ENCODE data around the gene EID2. TPM values are rescaled to one million over a fixed set of nuclear protein-coding genes. Genes with fewer than 3 reads are reported as not detected.

EID2 gene
- total and polyA plus RNA-seq, 2 of the 13 experiments (the other 11 are each of a cell fraction or from before 2014, with no cell fraction given) = 3.7 to 14.1 TPM

- TF ChIP-seq, protein P1, sequence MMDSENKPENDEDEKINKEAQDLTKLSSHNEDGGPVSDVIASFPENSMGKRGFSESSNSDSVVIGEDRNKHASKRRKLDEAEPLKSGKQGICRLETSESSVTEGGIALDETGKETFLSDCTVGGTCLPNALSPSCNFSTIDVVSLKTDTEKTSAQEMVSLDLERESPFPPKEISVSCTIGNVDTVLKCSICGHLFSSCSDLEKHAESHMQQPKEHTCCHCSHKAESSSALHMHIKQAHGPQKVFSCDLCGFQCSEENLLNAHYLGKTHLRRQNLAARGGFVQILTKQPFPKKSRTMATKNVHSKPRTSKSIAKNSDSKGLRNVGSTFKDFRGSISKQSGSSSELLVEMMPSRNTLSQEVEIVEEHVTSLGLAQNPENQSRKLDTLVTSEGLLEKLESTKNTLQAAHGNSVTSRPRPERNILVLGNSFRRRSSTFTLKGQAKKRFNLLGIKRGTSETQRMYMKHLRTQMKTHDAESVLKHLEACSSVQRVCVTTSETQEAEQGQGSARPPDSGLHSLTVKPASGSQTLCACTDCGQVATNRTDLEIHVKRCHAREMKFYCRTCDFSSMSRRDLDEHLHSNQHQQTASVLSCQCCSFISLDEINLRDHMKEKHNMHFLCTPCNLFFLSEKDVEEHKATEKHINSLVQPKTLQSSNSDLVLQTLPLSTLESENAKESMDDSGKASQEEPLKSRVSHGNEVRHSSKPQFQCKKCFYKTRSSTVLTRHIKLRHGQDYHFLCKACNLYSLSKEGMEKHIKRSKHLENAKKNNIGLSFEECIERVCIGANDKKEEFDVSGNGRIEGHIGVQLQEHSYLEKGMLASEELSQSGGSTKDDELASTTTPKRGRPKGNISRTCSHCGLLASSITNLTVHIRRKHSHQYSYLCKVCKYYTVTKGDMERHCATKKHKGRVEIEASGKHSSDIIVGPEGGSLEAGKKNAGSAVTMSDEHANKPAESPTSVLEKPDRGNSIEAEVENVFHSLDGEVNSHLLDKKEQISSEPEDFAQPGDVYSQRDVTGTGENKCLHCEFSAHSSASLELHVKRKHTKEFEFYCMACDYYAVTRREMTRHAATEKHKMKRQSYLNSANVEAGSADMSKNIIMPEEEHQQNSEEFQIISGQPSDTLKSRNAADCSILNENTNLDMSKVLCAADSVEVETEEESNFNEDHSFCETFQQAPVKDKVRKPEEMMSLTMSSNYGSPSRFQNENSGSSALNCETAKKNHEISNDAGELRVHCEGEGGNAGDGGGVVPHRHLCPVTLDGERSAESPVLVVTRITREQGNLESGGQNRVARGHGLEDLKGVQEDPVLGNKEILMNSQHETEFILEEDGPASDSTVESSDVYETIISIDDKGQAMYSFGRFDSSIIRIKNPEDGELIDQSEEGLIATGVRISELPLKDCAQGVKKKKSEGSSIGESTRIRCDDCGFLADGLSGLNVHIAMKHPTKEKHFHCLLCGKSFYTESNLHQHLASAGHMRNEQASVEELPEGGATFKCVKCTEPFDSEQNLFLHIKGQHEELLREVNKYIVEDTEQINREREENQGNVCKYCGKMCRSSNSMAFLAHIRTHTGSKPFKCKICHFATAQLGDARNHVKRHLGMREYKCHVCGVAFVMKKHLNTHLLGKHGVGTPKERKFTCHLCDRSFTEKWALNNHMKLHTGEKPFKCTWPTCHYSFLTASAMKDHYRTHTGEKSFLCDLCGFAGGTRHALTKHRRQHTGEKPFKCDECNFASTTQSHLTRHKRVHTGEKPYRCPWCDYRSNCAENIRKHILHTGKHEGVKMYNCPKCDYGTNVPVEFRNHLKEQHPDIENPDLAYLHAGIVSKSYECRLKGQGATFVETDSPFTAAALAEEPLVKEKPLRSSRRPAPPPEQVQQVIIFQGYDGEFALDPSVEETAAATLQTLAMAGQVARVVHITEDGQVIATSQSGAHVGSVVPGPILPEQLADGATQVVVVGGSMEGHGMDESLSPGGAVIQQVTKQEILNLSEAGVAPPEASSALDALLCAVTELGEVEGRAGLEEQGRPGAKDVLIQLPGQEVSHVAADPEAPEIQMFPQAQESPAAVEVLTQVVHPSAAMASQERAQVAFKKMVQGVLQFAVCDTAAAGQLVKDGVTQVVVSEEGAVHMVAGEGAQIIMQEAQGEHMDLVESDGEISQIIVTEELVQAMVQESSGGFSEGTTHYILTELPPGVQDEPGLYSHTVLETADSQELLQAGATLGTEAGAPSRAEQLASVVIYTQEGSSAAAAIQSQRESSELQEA (CRISPR knock-in tag; IDR thresholded peaks at IDR 0.05; ENCODE audit: not compliant biosample characterization) = peak; percentile 86
- no peak for TF ChIP-seq HHEX (CRISPR knock-in tag; IDR thresholded peaks at IDR 0.05)
- TF ChIP-seq KAT2B (IDR thresholded peaks at IDR 0.05; ENCODE audit: borderline replicate concordance, low read depth, low read length) = no peak
- no peak for TF ChIP-seq KMT2B (CRISPR knock-in tag; IDR thresholded peaks at IDR 0.05)
- TF ChIP-seq MYPOP (CRISPR knock-in tag; IDR thresholded peaks at IDR 0.05) = peak; percentile 95
- TF ChIP-seq SMC3 (IDR thresholded peaks at IDR 0.05; ENCODE audit: low read length) = no peak; the same call in 1 of the 2 replicates
- TF ChIP-seq TSC22D2 (CRISPR knock-in tag; IDR thresholded peaks at IDR 0.05; ENCODE audit: borderline replicate concordance) = peak; percentile 98
- TF ChIP-seq ZFP82 (CRISPR knock-in tag; IDR thresholded peaks at IDR 0.05; ENCODE audit: borderline replicate concordance) = peak; percentile 92; the same call in 1 of the 2 replicates
- peak; percentile 29; the same call in 1 of the 2 replicates for TF ChIP-seq PHF8 (CRISPR knock-in tag; IDR thresholded peaks at IDR 0.05)
- peak; percentile 99 for TF ChIP-seq RNF2 (conservative IDR thresholded peaks at IDR 0.05; ENCODE audit: low read depth)
- TF ChIP-seq, protein P2, sequence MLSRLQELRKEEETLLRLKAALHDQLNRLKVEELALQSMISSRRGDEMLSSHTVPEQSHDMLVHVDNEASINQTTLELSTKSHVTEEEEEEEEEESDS (CRISPR knock-in tag; IDR thresholded peaks at IDR 0.05; ENCODE audit: borderline replicate concordance) = peak; percentile 98
- TF ChIP-seq HNF4A (CRISPR knock-in tag; IDR thresholded peaks at IDR 0.05) = no peak
- peak; percentile 80; the same call in 1 of the 2 replicates for TF ChIP-seq ZNF263 (CRISPR knock-in tag; IDR thresholded peaks at IDR 0.05)
- no peak for TF ChIP-seq MBNL3 (CRISPR knock-in tag; conservative IDR thresholded peaks at IDR 0.05)
- TF ChIP-seq, protein P3, sequence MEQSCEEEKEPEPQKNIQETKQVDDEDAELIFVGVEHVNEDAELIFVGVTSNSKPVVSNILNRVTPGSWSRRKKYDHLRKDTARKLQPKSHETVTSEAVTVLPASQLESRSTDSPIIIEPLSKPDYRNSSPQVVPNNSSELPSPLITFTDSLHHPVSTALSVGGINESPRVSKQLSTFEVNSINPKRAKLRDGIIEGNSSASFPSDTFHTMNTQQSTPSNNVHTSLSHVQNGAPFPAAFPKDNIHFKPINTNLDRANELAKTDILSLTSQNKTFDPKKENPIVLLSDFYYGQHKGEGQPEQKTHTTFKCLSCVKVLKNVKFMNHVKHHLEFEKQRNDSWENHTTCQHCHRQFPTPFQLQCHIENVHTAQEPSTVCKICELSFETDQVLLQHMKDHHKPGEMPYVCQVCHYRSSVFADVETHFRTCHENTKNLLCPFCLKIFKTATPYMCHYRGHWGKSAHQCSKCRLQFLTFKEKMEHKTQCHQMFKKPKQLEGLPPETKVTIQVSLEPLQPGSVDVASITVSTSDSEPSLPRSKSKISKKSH (CRISPR knock-in tag; IDR thresholded peaks at IDR 0.05; ENCODE audit: borderline replicate concordance) = peak; percentile 91
- no peak for TF ChIP-seq TRIM22 (IDR thresholded peaks at IDR 0.05)
These were observed 37.1 kb downstream of the EID2 start (continued) for GRCh38 chr19:39502640-39503417.

All from HepG2 (cell line).